Neuronal stem cell (in vitro differentiated cells): ENCODE measurements around the gene SCAP.

Source experiments
- DNase-seq: peaks from one replicate; pipeline ENCODE4 v3.0.0-alpha.2; 2013; ENCODE audit warnings: low spot score
- H2AFZ ChIP-seq: one replicate; pipeline ENCODE4 v1.6.1; 2013; ENCODE audit warnings: mild to moderate bottlenecking, low read length, inconsistent platforms
- H2AK5ac ChIP-seq: 2 replicates; pipeline ENCODE4 v1.6.1; 2013; ENCODE audit warnings: low read depth, mild to moderate bottlenecking, inconsistent platforms, low read length, moderate library complexity, mixed read lengths
- H2BK120ac ChIP-seq: 2 replicates; pipeline ENCODE4 v1.6.1; 2013; ENCODE audit warnings: low read depth, mild to moderate bottlenecking, inconsistent platforms, low read length, moderate library complexity, mixed read lengths
- H2BK12ac ChIP-seq: one replicate; pipeline ENCODE4 v1.6.1; 2013; ENCODE audit warnings: low read length, inconsistent platforms
- H2BK15ac ChIP-seq: 2 replicates; pipeline ENCODE4 v1.6.1; 2013; ENCODE audit warnings: mild to moderate bottlenecking, low read length, inconsistent platforms, mixed read lengths
- H2BK5ac ChIP-seq: one replicate; pipeline ENCODE4 v1.6.1; 2013; ENCODE audit warnings: inconsistent platforms, mild to moderate bottlenecking, low read length, moderate library complexity
- H3K14ac ChIP-seq: one replicate; pipeline ENCODE4 v1.6.1; 2013; ENCODE audit warnings: low read length, inconsistent platforms
- H3K18ac ChIP-seq: 2 replicates; pipeline ENCODE4 v1.6.1; 2013; ENCODE audit warnings: low read length, inconsistent platforms
- H3K23ac ChIP-seq: 2 replicates; pipeline ENCODE4 v1.6.1; 2013; ENCODE audit warnings: low read depth, mild to moderate bottlenecking, mixed read lengths, low read length, inconsistent platforms; ENCODE audit not compliant: poor library complexity
- H3K27ac ChIP-seq: replicated peaks from 3 replicates; pipeline ENCODE4 v1.5.1; 2013; ENCODE audit warnings: low read length, inconsistent platforms
- H3K27me3 ChIP-seq, 3 experiments: 2 replicates each; pipeline ENCODE4 v1.6.1; 2013; ENCODE audit warnings: low read length in 3 of 3, mild to moderate bottlenecking in 2 of 3, inconsistent platforms in 1 of 3, low read depth in 1 of 3, mixed read lengths in 1 of 3, moderate library complexity in 1 of 3; ENCODE audit not compliant: control insufficient read depth in 3 of 3, insufficient read depth in 3 of 3
- H3K36me3 ChIP-seq, 2 donors: replicated peaks in 1 of 2; 2 replicates each; pipeline ENCODE4 v1.6.1; 2013; ENCODE audit warnings: low read length in 2 of 2; ENCODE audit not compliant: control insufficient read depth in 2 of 2, insufficient read depth in 2 of 2
- H3K4ac ChIP-seq: 2 replicates; pipeline ENCODE4 v1.6.1; 2013; ENCODE audit warnings: inconsistent platforms, mild to moderate bottlenecking, low read length, moderate library complexity
- H3K4me1 ChIP-seq, 2 donors: 1 replicate in 1 of 2; 2 replicates in 1 of 2; pipeline ENCODE4 v1.6.1; 2013; ENCODE audit warnings: low read length in 2 of 2, low read depth in 1 of 2; ENCODE audit not compliant: control insufficient read depth in 2 of 2, insufficient read depth in 1 of 2
- H3K4me2 ChIP-seq: one replicate; pipeline ENCODE4 v1.6.1; 2013; ENCODE audit warnings: mild to moderate bottlenecking, low read length, inconsistent platforms; ENCODE audit not compliant: insufficient read depth, poor library complexity, severe bottlenecking
- H3K4me3 ChIP-seq, 2 donors: 2 replicates each; pipeline ENCODE4 v1.5.1; 2013; ENCODE audit warnings: low read length in 2 of 2, mild to moderate bottlenecking in 2 of 2, inconsistent platforms in 1 of 2, moderate library complexity in 1 of 2
- H3K79me1 ChIP-seq: one replicate; pipeline ENCODE4 v1.6.1; 2013; ENCODE audit warnings: low read depth, mild to moderate bottlenecking, inconsistent platforms, low read length, moderate library complexity
- H3K9ac ChIP-seq: one replicate; pipeline ENCODE4 v1.6.1; 2013; ENCODE audit warnings: mild to moderate bottlenecking, low read depth, low read length, inconsistent platforms; ENCODE audit not compliant: poor library complexity
- H3K9me3 ChIP-seq, 2 donors: replicated peaks in 1 of 2; 2 replicates each; pipeline versions ENCODE3 to v1.6.1; 2013; ENCODE audit warnings: low read length in 2 of 2, mild to moderate bottlenecking in 2 of 2, inconsistent platforms in 1 of 2, low read depth in 1 of 2, mixed read lengths in 1 of 2, moderate library complexity in 1 of 2; ENCODE audit not compliant: control insufficient read depth in 2 of 2, insufficient read depth in 1 of 2
- H4K8ac ChIP-seq: one replicate; pipeline ENCODE4 v1.6.1; 2013; ENCODE audit warnings: low read depth, mild to moderate bottlenecking, inconsistent platforms, low read length, moderate library complexity
- H4K91ac ChIP-seq: one replicate; pipeline ENCODE4 v1.6.1; 2013; ENCODE audit warnings: low read length, low read depth, mild to moderate bottlenecking, inconsistent platforms; ENCODE audit not compliant: poor library complexity
- WGBS, 2 donors: extraction: QIAGEN DNeasy Blood & Tissue Kit; methylation state at CpG; one replicate each; pipeline ENCODE4 v1.1.7; 2013; ENCODE audit warnings: missing lambda C conversion rate in 2 of 2, mixed read lengths in 1 of 2; ENCODE audit not compliant: insufficient read length in 2 of 2, insufficient replicate concordance in 1 of 2; ENCODE audit errors: extremely low coverage in 2 of 2; 5-methylcytosine and 5-hydroxymethylcytosine counted together

Gene SCAP

DNA sequence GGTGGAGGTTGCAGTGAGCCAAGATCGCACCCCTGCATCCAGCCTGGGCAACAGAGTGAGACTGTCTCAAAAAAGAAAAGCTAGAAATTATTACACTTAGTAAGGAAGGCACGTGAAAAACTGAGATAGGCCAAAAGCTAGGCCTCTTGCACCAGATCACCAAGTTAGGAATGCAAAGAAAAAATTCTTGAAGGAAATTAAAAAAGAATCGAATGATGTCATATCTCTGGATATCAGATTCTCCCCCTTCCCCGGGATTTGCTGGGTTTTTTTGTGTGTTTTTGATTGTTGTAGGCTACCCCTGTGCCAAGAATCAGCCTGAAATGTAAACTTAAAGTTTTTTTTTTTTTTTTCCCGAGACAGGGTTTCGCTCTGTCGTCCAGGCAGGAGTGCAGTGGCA lies 77.5 kb downstream of the SCAP start:
- H3K79me1 ChIP-seq: peaks cover 6% of the 10 kb centered on the region
- no peaks in the 10 kb centered on the region for H3K9me3 ChIP-seq
- H3K4me1 ChIP-seq: peaks cover 12 to 19% of the 10 kb centered on the region in 2 donors
- no peak overlapping the region for H2BK12ac ChIP-seq
- no peak overlapping the region for H2AFZ ChIP-seq
- no peak overlapping the region for H3K27ac ChIP-seq
- H3K4me2 ChIP-seq: no peak overlapping the region
- H4K91ac ChIP-seq: no peak overlapping the region
- no peak overlapping the region for H3K9ac ChIP-seq
- H3K36me3 ChIP-seq: peaks cover 0 to 60% of the 10 kb centered on the region in 2 donors
- H2BK5ac ChIP-seq: no peak overlapping the region
- H2AK5ac ChIP-seq: no peak overlapping the region
- WGBS, 2 donors: no CpG with 5 or more reads among the region's 7 CpGs
- no peak overlapping the region for H3K18ac ChIP-seq
- no peaks in the 10 kb centered on the region for H3K27me3 ChIP-seq
- no peak for DNase-seq
- H3K4me3 ChIP-seq: no peak overlapping the region
- H3K23ac ChIP-seq: no peak overlapping the region
- H4K8ac ChIP-seq: no peak overlapping the region
- no peak overlapping the region for H2BK15ac ChIP-seq
- H3K14ac ChIP-seq: no peak overlapping the region
- H2BK120ac ChIP-seq: no peak overlapping the region
- no peak overlapping the region for H3K4ac ChIP-seq

DNA sequence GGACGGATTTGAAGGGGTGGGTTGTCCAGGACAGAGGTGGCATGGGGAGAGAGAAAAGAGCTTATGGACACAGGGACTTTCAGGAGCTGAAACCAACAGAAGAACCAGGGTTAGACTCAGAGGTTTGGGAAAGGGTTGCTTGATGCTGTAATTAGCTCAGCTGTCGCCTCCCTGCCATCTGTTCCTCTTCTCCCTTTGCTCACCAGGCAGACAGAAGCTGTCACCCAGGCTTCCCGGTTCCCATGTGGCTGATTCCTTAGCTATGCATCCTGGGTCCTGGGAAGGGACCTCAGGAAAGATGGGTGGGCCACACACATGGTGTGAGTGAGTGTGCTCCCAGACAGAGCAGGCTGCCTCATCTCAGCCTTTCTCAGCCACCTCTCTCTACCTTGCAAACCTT lies 80.9 kb downstream of the SCAP start:
- H3K4me2 ChIP-seq: no peak overlapping the region
- no peak overlapping the region for H2BK12ac ChIP-seq
- no peak overlapping the region for H2BK5ac ChIP-seq
- no peak overlapping the region for H3K23ac ChIP-seq
- no peak overlapping the region for H2AK5ac ChIP-seq
- no peak overlapping the region for H2AFZ ChIP-seq
- H3K4me1 ChIP-seq: peaks cover 12 to 19% of the 10 kb centered on the region in 2 donors
- no CpG with 5 or more reads among the region's 3 CpGs for WGBS, 2 donors
- H3K9ac ChIP-seq: no peak overlapping the region
- no peak overlapping the region for H2BK15ac ChIP-seq
- no peak overlapping the region for H3K14ac ChIP-seq
- no peak overlapping the region for H4K8ac ChIP-seq
- no peak for DNase-seq
- peaks cover 0 to 53% of the 10 kb centered on the region in 2 donors for H3K36me3 ChIP-seq
- H3K4ac ChIP-seq: no peak overlapping the region
- H2BK120ac ChIP-seq: no peak overlapping the region
- H3K9me3 ChIP-seq: no peaks in the 10 kb centered on the region
- H3K27me3 ChIP-seq: no peaks in the 10 kb centered on the region
- no peak overlapping the region for H3K27ac ChIP-seq
- H4K91ac ChIP-seq: no peak overlapping the region
- H3K4me3 ChIP-seq: no peak overlapping the region
- H3K18ac ChIP-seq: no peak overlapping the region
- peaks cover 6% of the 10 kb centered on the region for H3K79me1 ChIP-seq

DNA sequence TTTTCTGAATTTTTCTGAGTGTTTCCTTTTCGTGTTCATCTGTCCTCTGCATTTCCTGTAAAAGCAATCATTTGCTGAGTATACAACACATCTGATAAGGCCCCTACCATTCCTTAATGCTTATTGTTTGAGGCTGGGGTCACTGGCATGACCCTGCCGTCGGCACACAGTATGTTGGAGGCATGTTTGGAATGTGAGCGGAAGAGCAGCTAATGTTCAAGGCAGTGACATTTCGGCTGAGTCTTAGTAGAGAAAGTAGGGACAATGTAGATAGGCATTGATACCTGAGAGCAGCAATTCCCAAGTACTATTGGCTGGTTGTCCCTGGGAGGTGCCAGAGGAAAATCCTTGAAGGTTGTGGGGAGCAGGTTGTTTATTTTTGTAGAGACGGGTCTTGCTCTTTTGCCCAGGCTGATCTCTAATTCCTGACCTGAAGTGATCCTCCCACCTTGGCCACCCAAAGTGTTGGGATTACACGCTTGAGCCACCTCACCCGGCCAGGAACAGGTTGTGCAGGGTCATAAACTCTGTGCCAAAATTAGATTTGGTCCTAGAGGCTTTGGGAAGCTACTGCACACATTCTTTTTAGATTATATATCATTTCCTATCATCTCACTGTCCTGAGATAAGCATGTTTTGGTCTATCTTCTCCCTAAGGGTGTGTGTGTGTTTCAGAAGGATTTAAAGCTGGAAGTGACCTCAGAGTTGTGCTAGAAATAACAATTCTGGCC lies 81.4 kb downstream of the SCAP start:
- H3K9ac ChIP-seq: no peak overlapping the region
- WGBS, 2 donors: no CpG with 5 or more reads among the region's 8 CpGs
- no peak overlapping the region for H2BK15ac ChIP-seq
- H2AFZ ChIP-seq: no peak overlapping the region
- no peak overlapping the region for H3K4ac ChIP-seq
- peak overlapping the region; percentile 26 for H3K4me2 ChIP-seq
- H3K27ac ChIP-seq: no peak overlapping the region
- H4K8ac ChIP-seq: no peak overlapping the region
- no peak overlapping the region for H4K91ac ChIP-seq
- peaks cover 6% of the 10 kb centered on the region for H3K79me1 ChIP-seq
- H2BK5ac ChIP-seq: no peak overlapping the region
- H3K4me3 ChIP-seq: no peak overlapping the region
- H3K18ac ChIP-seq: no peak overlapping the region
- peaks cover 0 to 47% of the 10 kb centered on the region in 2 donors for H3K36me3 ChIP-seq
- H3K23ac ChIP-seq: no peak overlapping the region
- H3K27me3 ChIP-seq: no peaks in the 10 kb centered on the region
- H2AK5ac ChIP-seq: no peak overlapping the region
- H3K9me3 ChIP-seq: no peaks in the 10 kb centered on the region
- H3K4me1 ChIP-seq: peaks cover 12 to 19% of the 10 kb centered on the region in 2 donors
- H2BK12ac ChIP-seq: no peak overlapping the region
- peak; percentile 35 for DNase-seq
- H3K14ac ChIP-seq: no peak overlapping the region
- H2BK120ac ChIP-seq: no peak overlapping the region

DNA sequence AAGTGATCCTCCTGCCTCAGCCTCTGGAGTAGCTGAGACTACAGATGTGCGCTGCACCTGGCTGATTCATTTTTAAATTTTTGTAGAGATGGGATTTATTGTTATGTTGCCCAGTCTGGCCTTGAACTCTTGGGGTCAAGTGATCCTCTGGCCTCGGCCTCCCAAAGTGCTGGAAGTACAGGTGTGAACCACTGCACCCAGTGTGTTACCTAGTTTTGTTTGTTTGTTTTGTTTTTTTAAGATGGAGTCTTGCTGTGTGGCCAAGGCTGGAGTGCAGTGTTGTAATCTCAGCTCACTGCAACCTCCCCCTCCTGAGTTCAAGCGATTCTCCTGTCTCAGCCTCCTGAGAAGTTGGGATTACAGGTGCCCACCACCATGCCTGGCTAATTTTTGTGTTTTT lies 82.8 kb downstream of the SCAP start:
- H2BK5ac ChIP-seq: no peak overlapping the region
- H3K27me3 ChIP-seq: no peaks in the 10 kb centered on the region
- H3K18ac ChIP-seq: no peak overlapping the region
- peaks cover 12 to 17% of the 10 kb centered on the region in 2 donors for H3K4me1 ChIP-seq
- H2AFZ ChIP-seq: no peak overlapping the region
- H3K79me1 ChIP-seq: peaks cover 6% of the 10 kb centered on the region
- no peak overlapping the region for H2BK12ac ChIP-seq
- no peak overlapping the region for H3K9ac ChIP-seq
- H3K4me3 ChIP-seq: no peak overlapping the region
- H3K4me2 ChIP-seq: no peak overlapping the region
- DNase-seq: no peak
- no peak overlapping the region for H3K27ac ChIP-seq
- H3K4ac ChIP-seq: no peak overlapping the region
- no peak overlapping the region for H2BK15ac ChIP-seq
- no CpG with 5 or more reads among the region's 3 CpGs for WGBS, 2 donors
- H4K8ac ChIP-seq: no peak overlapping the region
- no peak overlapping the region for H2BK120ac ChIP-seq
- H3K9me3 ChIP-seq: no peaks in the 10 kb centered on the region
- peaks cover 0 to 47% of the 10 kb centered on the region in 2 donors for H3K36me3 ChIP-seq
- no peak overlapping the region for H2AK5ac ChIP-seq
- no peak overlapping the region for H3K14ac ChIP-seq
- no peak overlapping the region for H4K91ac ChIP-seq
- H3K23ac ChIP-seq: no peak overlapping the region
